GM12878 (cell line): ENCODE data around the gene ANO2. TPM values are rescaled to one million over a fixed set of nuclear protein-coding genes. Genes with fewer than 3 reads are reported as not detected.

Source experiments
- ATAC-seq: fragments of 200-7000 bp; cut with Tn5 transposase; 3 replicates; pipeline ENCODE4 v1.9.1; 2020; ENCODE audit warnings: mild to moderate bottlenecking, moderate library complexity
- BruUV-seq: library from RNA; stranded (reverse); fragments of 400-500 nt; replicated peaks from 2 replicates; lab custom pipeline; 2021; lab: Mats Ljungman, UMichigan
- CTCF ChIA-PET: fragments of 300-600 bp; sonication (Branson Sonifier 250); formaldehyde crosslinking; extraction: SDS; loops from one replicate; lab custom pipeline; 2021; ENCODE audit warnings: inconsistent platforms; lab: Yijun Ruan, JAX
- POLR2A ChIA-PET: fragments of 350-600 bp; formaldehyde crosslinking; extraction: SDS; loops from one replicate; lab custom pipeline; 2021; ENCODE audit warnings: inconsistent platforms; lab: Charles Lee
- RAD21 ChIA-PET: fragments of 300-600 bp; sonication (Branson Sonifier 250); formaldehyde crosslinking; loops from one replicate; lab custom pipeline; 2023; ENCODE audit warnings: antibody characterized with exemption; ENCODE audit not compliant: unreplicated experiment; lab: Charles Lee
- SMC1A ChIA-PET: fragments of 300-600 bp; sonication (Branson Sonifier 250); formaldehyde crosslinking; loops from one replicate; lab custom pipeline; 2023; ENCODE audit not compliant: unreplicated experiment, uncharacterized antibody; lab: Charles Lee
- DNase-seq: peaks from one replicate; pipeline ENCODE4 v3.0.0-alpha.2; 2011; ENCODE audit warnings: low read depth, low spot score
- FAIRE-seq: peaks from 3 replicates; lab custom pipeline; 2011; peaks lifted over from hg19 to GRCh38; lab: Jason Lieb, UNC
- H2AFZ ChIP-seq: 2 replicates; pipeline ENCODE4 v1.6.0; 2011; ENCODE audit warnings: low read depth, low read length, control low read depth; ENCODE audit not compliant: control insufficient read depth
- H3K27ac ChIP-seq: 2 replicates; pipeline ENCODE4 v1.5.1; 2011; ENCODE audit warnings: control low read depth; ENCODE audit not compliant: control insufficient read depth, insufficient read depth
- H3K27me3 ChIP-seq, 2 experiments: replicated peaks in 1 of 2; 2 replicates each; pipeline versions ENCODE4 v1.6.0 to v1.6.1; 2011; ENCODE audit warnings: low read length in 1 of 2; ENCODE audit not compliant: control insufficient read depth in 2 of 2, insufficient read depth in 2 of 2
- H3K36me3 ChIP-seq, 2 experiments: 2 replicates each; pipeline ENCODE4 v1.5.1; 2011; ENCODE audit warnings: low read length in 1 of 2; ENCODE audit not compliant: control insufficient read depth in 2 of 2, insufficient read depth in 2 of 2
- H3K4me1 ChIP-seq: 2 replicates; pipeline ENCODE4 v1.6.1; 2011; ENCODE audit warnings: mild to moderate bottlenecking, low read length, moderate library complexity, mixed read lengths; ENCODE audit not compliant: control insufficient read depth, insufficient read depth
- H3K4me2 ChIP-seq: 2 replicates; pipeline ENCODE4 v1.6.0; 2011; ENCODE audit warnings: control low read depth; ENCODE audit not compliant: control insufficient read depth, insufficient read depth
- H3K4me3 ChIP-seq: fragments of 200-600 bp; sonication (generic); 2 replicates; pipeline ENCODE4 v1.5.1; 2016
- H3K79me2 ChIP-seq: 2 replicates; pipeline ENCODE4 v1.6.0; 2011; ENCODE audit warnings: low read length; ENCODE audit not compliant: control insufficient read depth, insufficient read depth
- H3K9ac ChIP-seq: 2 replicates; pipeline ENCODE4 v1.8.0; 2011; ENCODE audit warnings: low read length, control low read depth, mixed read lengths; ENCODE audit not compliant: control insufficient read depth, insufficient read depth
- H3K9me3 ChIP-seq: replicated peaks from 3 replicates; pipeline ENCODE4 v1.5.1; 2011; ENCODE audit warnings: mild to moderate bottlenecking, low read length; ENCODE audit not compliant: control insufficient read depth, insufficient read depth
- H4K20me1 ChIP-seq: 2 replicates; pipeline ENCODE4 v1.6.0; 2011; ENCODE audit not compliant: control insufficient read depth, insufficient read depth
- EED ChIP-seq: sonication (generic); IDR thresholded peaks from 2 replicates; pipeline ENCODE4 v1.6.1; 2016; ENCODE audit warnings: antibody characterized with exemption, low read depth
- EP300 ChIP-seq, 2 experiments: fragments of 150-350 bp in 1 of 2; IDR thresholded peaks; 2 replicates each; pipeline ENCODE4 v1.6.1; 2011 to 2012; ENCODE audit warnings: low read depth in 2 of 2, low read length in 2 of 2, borderline replicate concordance in 1 of 2, improper control_type of control experiment in 1 of 2, inconsistent platforms in 1 of 2; ENCODE audit not compliant: control insufficient read depth in 1 of 2
- FOXM1 ChIP-seq: IDR thresholded peaks from 2 replicates; pipeline ENCODE4 v1.6.1; 2012; ENCODE audit warnings: low read depth, mild to moderate bottlenecking, inconsistent platforms, low read length, moderate library complexity
- IRF4 ChIP-seq: IDR thresholded peaks from 2 replicates; pipeline ENCODE4 v1.6.1; 2011; ENCODE audit warnings: low read depth, low read length
- LARP7 ChIP-seq: fragments of 450-650 bp; IDR thresholded peaks from 2 replicates; pipeline ENCODE4 v1.6.1; 2017; ENCODE audit warnings: mild to moderate bottlenecking
- RAD51 ChIP-seq: fragments of 450-650 bp; IDR thresholded peaks from 2 replicates; pipeline ENCODE4 v1.6.1; 2016; ENCODE audit warnings: moderate library complexity, mild to moderate bottlenecking, inconsistent platforms
- SMAD1 ChIP-seq: fragments of 450-650 bp; IDR thresholded peaks from 2 replicates; pipeline ENCODE4 v1.6.1; 2018; ENCODE audit warnings: mild to moderate bottlenecking, low read depth; ENCODE audit not compliant: partially characterized antibody
- YBX1 ChIP-seq: fragments of 450-650 bp; IDR thresholded peaks from 2 replicates; pipeline ENCODE4 v1.6.1; 2016; ENCODE audit warnings: antibody characterized with exemption
- WGBS: methylation state at CpG from one replicate; pipeline ENCODE4 v1.1.6; 2016; ENCODE audit warnings: low lambda C conversion rate; ENCODE audit not compliant: insufficient replicate concordance, insufficient coverage; ENCODE audit errors: missing lambda C conversion rate; 5-methylcytosine and 5-hydroxymethylcytosine counted together
- in situ Hi-C: fragments of 300-500 bp; cut with MboI; formaldehyde crosslinking; loops from 9 replicates; pipeline ENCODE4 v1.14.3; 2018; ENCODE audit warnings: mixed read lengths
- intact Hi-C: fragments of 100-400 bp; cut with micrococcal nuclease; formaldehyde crosslinking; loops from one replicate; pipeline ENCODE4 v1.14.2; 2022; ENCODE audit not compliant: unreplicated experiment
- polyA plus RNA-seq, 11 experiments: library from polyadenylated mRNA; depleted of rRNA in 4 of 11; unstranded in 6 of 11; stranded (reverse) in 5 of 11; fragments of >200 nt; fragmentation: Nextera tagmentation in 4 of 11; fragmentation: Illumina TruSeq in 1 of 11; extraction: Ambion mirVana in 4 of 11; extraction: Trizol in 1 of 11; gene quantifications; 1 replicate in 1 of 11; 2 replicates in 10 of 11; pipeline versions ENCODE4 v1.2.1 to v1.2.3, GENCODE V29; 2011 to 2016; ENCODE audit warnings: inconsistent platforms in 2 of 11, missing spikeins in 2 of 11, low read depth in 1 of 11
- total RNA-seq, 4 experiments: library from RNA; depleted of rRNA in 3 of 4; stranded (reverse); fragments of >200 nt in 3 of 4; fragmentation: Illumina TruSeq in 1 of 4; extraction: Trizol in 1 of 4; gene quantifications; 2 replicates each; pipeline versions ENCODE4 v1.2.1 to v1.2.3, GENCODE V29; 2013 to 2021
- TF ChIP-seq, protein P1 (sequence below): fragments of 450-650 bp; IDR thresholded peaks from 2 replicates; pipeline ENCODE4 v1.6.1; 2018; ENCODE audit warnings: mild to moderate bottlenecking, low read depth, moderate library complexity; ENCODE audit not compliant: partially characterized antibody
- TF ChIP-seq, protein P2 (sequence below): fragments of 450-650 bp; formaldehyde crosslinking; IDR thresholded peaks from 2 replicates; pipeline ENCODE4 v1.5.0; 2022; ENCODE audit warnings: mild to moderate bottlenecking, missing genetic modification characterization
- TF ChIP-seq, protein P3 (sequence below): IDR thresholded peaks from 2 replicates; pipeline ENCODE4 v1.6.1; 2012; ENCODE audit warnings: mild to moderate bottlenecking, low read depth, low read length

The ANO2 gene
- total and polyA plus RNA-seq, 10 of the 15 experiments (the other 5 are each of a cell fraction or from before 2014, with no cell fraction given), result not detected

DNA sequence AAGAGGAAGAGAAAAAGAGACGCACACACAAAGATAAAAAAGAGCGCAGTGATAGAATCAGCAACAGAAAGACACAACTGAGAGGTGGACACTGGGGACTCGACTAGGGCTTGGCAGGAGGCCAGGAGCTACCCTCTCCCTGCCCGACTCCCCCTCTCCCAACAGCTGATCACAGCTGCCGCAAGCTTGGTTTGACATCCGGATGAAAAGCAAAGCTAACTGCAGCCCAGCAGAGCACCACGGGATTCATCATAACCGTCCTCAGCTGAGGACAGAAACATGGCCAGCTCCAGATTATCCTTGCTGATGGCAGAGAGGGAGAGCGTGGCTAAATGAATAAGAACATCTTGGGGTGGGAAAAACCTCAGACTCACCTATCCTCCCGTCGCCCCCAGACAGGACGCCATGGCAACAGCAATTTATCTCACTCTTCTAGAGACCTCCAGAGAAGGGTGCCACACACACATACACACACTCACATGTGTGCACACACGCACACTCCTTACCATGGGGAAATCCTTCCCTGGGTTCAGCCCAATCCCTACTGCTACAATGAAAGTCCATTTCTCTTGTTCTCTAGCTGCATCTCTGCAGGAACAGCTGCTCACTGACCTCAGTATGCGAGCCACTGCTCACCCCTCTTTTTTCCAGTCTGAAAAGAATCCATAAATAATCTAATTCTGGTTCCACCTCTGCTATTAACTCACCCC lies 377.9 kb downstream of the ANO2 start (continued):
- TF ChIP-seq, protein P1, sequence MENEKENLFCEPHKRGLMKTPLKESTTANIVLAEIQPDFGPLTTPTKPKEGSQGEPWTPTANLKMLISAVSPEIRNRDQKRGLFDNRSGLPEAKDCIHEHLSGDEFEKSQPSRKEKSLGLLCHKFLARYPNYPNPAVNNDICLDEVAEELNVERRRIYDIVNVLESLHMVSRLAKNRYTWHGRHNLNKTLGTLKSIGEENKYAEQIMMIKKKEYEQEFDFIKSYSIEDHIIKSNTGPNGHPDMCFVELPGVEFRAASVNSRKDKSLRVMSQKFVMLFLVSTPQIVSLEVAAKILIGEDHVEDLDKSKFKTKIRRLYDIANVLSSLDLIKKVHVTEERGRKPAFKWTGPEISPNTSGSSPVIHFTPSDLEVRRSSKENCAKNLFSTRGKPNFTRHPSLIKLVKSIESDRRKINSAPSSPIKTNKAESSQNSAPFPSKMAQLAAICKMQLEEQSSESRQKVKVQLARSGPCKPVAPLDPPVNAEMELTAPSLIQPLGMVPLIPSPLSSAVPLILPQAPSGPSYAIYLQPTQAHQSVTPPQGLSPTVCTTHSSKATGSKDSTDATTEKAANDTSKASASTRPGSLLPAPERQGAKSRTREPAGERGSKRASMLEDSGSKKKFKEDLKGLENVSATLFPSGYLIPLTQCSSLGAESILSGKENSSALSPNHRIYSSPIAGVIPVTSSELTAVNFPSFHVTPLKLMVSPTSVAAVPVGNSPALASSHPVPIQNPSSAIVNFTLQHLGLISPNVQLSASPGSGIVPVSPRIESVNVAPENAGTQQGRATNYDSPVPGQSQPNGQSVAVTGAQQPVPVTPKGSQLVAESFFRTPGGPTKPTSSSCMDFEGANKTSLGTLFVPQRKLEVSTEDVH, result no peak
- no peak for TF ChIP-seq LARP7
- TF ChIP-seq, all 136 proteins: peak for 0

DNA sequence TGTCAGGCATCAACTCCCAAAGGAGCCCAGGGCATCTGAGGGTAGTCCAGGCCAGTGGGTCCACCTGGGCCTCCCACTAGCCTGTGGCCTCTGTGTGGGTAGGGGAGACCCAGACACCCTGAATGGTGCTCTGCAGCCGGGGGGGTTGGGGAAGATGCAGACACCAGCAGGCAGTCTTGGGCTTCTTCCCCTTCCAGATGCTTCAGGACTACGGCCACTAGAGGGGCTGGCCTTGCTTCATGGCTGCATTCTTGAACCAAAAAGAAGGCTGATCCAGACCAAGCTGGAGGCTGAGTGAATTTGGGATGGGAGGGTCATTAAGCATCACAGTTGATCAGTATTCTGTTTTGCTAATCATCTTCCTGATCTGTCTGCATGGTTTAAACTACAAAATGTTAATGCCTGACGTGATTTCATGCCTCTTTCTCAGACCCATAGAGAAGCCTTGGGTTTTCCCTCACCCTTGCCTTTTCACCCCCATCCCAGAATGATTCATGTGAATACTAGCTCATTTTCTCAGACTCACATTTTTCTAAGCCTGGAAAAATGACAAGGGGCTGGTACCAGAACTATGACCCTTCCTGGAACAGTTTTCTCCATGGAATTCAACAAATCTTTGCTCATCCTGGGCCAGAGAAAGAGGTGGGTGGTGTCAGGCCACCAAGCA lies 379.0 kb downstream of the ANO2 start:
- DNase-seq, result no peak
- H3K79me2 ChIP-seq, result no peaks in the 10 kb centered on the region
- WGBS, result 6% methylated on average over 3 of the region's 3 CpGs
- no peak for ATAC-seq
- in situ Hi-C loops (no loop called here), intact Hi-C loops (no loop called here)
- ChIA-PET RAD21 (no interaction called here), POLR2A (no interaction called here), CTCF (interaction anchor here (1.3 kb wide), 1 partner anchor 15 kb away, joined by 3 read pairs; no protein-coding TSS in a partner anchor), SMC1A (no interaction called here)
- H3K36me3 ChIP-seq, result no peaks in the 10 kb centered on the region
- H3K9ac ChIP-seq, result no peak overlapping the region
- BruUV-seq, result no TSS peak
- H3K27me3 ChIP-seq, result peaks cover 0 to 2% of the 10 kb centered on the region in 2 experiments; a peak in 2 of 4 replicates
- H3K27ac ChIP-seq, result no peak overlapping the region
- H3K4me2 ChIP-seq, result no peak overlapping the region
- no peak for FAIRE-seq
- H4K20me1 ChIP-seq, result no peaks in the 10 kb centered on the region
- no peak overlapping the region for H2AFZ ChIP-seq
- H3K4me1 ChIP-seq, result no peaks in the 10 kb centered on the region
- H3K9me3 ChIP-seq, result no peaks in the 10 kb centered on the region
- H3K4me3 ChIP-seq, result no peak overlapping the region
- TF ChIP-seq, protein P2, sequence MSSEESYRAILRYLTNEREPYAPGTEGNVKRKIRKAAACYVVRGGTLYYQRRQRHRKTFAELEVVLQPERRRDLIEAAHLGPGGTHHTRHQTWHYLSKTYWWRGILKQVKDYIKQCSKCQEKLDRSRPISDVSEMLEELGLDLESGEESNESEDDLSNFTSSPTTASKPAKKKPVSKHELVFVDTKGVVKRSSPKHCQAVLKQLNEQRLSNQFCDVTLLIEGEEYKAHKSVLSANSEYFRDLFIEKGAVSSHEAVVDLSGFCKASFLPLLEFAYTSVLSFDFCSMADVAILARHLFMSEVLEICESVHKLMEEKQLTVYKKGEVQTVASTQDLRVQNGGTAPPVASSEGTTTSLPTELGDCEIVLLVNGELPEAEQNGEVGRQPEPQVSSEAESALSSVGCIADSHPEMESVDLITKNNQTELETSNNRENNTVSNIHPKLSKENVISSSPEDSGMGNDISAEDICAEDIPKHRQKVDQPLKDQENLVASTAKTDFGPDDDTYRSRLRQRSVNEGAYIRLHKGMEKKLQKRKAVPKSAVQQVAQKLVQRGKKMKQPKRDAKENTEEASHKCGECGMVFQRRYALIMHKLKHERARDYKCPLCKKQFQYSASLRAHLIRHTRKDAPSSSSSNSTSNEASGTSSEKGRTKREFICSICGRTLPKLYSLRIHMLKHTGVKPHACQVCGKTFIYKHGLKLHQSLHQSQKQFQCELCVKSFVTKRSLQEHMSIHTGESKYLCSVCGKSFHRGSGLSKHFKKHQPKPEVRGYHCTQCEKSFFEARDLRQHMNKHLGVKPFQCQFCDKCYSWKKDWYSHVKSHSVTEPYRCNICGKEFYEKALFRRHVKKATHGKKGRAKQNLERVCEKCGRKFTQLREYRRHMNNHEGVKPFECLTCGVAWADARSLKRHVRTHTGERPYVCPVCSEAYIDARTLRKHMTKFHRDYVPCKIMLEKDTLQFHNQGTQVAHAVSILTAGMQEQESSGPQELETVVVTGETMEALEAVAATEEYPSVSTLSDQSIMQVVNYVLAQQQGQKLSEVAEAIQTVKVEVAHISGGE (CRISPR knock-in tag), result no peak
- TF ChIP-seq RAD51 (no peak), SMAD1 (no peak), EED (no peak), FOXM1 (no peak), IRF4 (no peak), YBX1 (no peak), EP300 (IDR thresholded peaks at IDR 0.05; ENCODE audit: borderline replicate concordance in 1 of 2, control insufficient read depth in 1 of 2, low read depth in 2 of 2, low read length in 2 of 2) (no peak)
- TF ChIP-seq, protein P3, sequence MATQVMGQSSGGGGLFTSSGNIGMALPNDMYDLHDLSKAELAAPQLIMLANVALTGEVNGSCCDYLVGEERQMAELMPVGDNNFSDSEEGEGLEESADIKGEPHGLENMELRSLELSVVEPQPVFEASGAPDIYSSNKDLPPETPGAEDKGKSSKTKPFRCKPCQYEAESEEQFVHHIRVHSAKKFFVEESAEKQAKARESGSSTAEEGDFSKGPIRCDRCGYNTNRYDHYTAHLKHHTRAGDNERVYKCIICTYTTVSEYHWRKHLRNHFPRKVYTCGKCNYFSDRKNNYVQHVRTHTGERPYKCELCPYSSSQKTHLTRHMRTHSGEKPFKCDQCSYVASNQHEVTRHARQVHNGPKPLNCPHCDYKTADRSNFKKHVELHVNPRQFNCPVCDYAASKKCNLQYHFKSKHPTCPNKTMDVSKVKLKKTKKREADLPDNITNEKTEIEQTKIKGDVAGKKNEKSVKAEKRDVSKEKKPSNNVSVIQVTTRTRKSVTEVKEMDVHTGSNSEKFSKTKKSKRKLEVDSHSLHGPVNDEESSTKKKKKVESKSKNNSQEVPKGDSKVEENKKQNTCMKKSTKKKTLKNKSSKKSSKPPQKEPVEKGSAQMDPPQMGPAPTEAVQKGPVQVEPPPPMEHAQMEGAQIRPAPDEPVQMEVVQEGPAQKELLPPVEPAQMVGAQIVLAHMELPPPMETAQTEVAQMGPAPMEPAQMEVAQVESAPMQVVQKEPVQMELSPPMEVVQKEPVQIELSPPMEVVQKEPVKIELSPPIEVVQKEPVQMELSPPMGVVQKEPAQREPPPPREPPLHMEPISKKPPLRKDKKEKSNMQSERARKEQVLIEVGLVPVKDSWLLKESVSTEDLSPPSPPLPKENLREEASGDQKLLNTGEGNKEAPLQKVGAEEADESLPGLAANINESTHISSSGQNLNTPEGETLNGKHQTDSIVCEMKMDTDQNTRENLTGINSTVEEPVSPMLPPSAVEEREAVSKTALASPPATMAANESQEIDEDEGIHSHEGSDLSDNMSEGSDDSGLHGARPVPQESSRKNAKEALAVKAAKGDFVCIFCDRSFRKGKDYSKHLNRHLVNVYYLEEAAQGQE, result no peak
